Glutamatergic neuron (in vitro differentiated cells): ENCODE measurements around the gene URGCP. TPM values are rescaled to one million over a fixed set of nuclear protein-coding genes. Genes with fewer than 3 reads are reported as not detected.

ENCODE experiments used
- DNase-seq: peaks from one replicate; pipeline ENCODE4 v3.0.0; 2022
- H3K27ac Mint-ChIP-seq: one replicate; pipeline ENCODE4 v1.8.0; 2020; ENCODE audit warnings: mild to moderate bottlenecking, mixed read lengths, inconsistent platforms; ENCODE audit not compliant: unreplicated experiment
- H3K27me3 Mint-ChIP-seq: one replicate; pipeline ENCODE4 v1.8.0; 2020; ENCODE audit warnings: mild to moderate bottlenecking, moderate library complexity, mixed read lengths, inconsistent platforms; ENCODE audit not compliant: unreplicated experiment
- H3K36me3 Mint-ChIP-seq: one replicate; pipeline ENCODE4 v1.8.0; 2020; ENCODE audit warnings: mild to moderate bottlenecking, mixed read lengths, inconsistent platforms; ENCODE audit not compliant: unreplicated experiment
- H3K4me1 Mint-ChIP-seq: one replicate; pipeline ENCODE4 v1.8.0; 2020; ENCODE audit warnings: mild to moderate bottlenecking, low read depth, mixed read lengths, inconsistent platforms; ENCODE audit not compliant: unreplicated experiment
- H3K4me3 Mint-ChIP-seq: one replicate; pipeline ENCODE4 v1.8.0; 2020; ENCODE audit warnings: mild to moderate bottlenecking, mixed read lengths, inconsistent platforms; ENCODE audit not compliant: unreplicated experiment
- H3K9me3 Mint-ChIP-seq: one replicate; pipeline ENCODE4 v1.8.0; 2020; ENCODE audit warnings: mild to moderate bottlenecking, moderate library complexity, mixed read lengths, inconsistent platforms; ENCODE audit not compliant: unreplicated experiment
- total RNA-seq: library from RNA; stranded (reverse); fragmentation: NEBNext Ultra II Directional; extraction: Animal tissue kit (Norgen Biotek cat#: 25700); gene quantifications from one replicate; pipeline ENCODE4 v1.2.1, GENCODE V29; 2021; ENCODE audit not compliant: unreplicated experiment
- TF ChIP-seq, protein P1 (sequence below): fragments of 200-600 bp; sonication (generic); IDR thresholded peaks from one replicate; pipeline ENCODE4 v1.5.0; 2021; ENCODE audit not compliant: partially characterized antibody, unreplicated experiment

The URGCP gene
- total RNA-seq, 1 donor from 2014 or later: 17.8 TPM

GRCh38 chr7:43850348-43851116, 55.9 kb downstream of the URGCP start:
- no peak for DNase-seq
- Mint-ChIP-seq H3K36me3 (no peaks in the 10 kb centered on the region), H3K4me3 (no peak overlapping the region), H3K27ac (no peak overlapping the region), H3K27me3 (peaks cover 3% of the 10 kb centered on the region), H3K4me1 (no peaks in the 10 kb centered on the region), H3K9me3 (peaks cover 4% of the 10 kb centered on the region)
- TF ChIP-seq, protein P1, sequence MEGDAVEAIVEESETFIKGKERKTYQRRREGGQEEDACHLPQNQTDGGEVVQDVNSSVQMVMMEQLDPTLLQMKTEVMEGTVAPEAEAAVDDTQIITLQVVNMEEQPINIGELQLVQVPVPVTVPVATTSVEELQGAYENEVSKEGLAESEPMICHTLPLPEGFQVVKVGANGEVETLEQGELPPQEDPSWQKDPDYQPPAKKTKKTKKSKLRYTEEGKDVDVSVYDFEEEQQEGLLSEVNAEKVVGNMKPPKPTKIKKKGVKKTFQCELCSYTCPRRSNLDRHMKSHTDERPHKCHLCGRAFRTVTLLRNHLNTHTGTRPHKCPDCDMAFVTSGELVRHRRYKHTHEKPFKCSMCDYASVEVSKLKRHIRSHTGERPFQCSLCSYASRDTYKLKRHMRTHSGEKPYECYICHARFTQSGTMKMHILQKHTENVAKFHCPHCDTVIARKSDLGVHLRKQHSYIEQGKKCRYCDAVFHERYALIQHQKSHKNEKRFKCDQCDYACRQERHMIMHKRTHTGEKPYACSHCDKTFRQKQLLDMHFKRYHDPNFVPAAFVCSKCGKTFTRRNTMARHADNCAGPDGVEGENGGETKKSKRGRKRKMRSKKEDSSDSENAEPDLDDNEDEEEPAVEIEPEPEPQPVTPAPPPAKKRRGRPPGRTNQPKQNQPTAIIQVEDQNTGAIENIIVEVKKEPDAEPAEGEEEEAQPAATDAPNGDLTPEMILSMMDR: no peak

DNA sequence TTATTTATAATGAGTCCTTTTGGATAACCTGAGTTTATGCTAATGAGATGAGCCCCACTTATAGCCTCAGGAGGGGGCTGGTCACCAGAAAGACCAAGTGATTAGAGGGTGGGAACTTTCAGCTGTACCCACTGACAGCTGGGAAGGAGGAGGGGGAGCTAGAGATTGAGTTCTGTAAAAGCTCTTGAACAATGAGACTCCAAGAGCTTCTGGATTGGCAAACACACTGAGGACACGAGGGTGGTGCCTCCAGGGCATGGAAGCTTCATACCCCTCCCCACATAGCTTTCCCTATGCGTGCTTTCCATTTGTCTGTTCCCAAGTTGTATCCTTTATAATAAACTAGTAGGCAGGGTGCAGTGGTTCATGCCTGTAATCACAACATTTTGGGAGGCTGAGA, 57.3 kb downstream of the URGCP start:
- Mint-ChIP-seq H3K4me3 (no peak overlapping the region), H3K36me3 (no peaks in the 10 kb centered on the region), H3K27me3 (no peaks in the 10 kb centered on the region), H3K4me1 (no peaks in the 10 kb centered on the region), H3K27ac (no peak overlapping the region), H3K9me3 (peaks cover 2% of the 10 kb centered on the region)
- TF ChIP-seq, protein P1: no peak
- DNase-seq: no peak

GRCh38 chr7:43847496-43847895, 58.9 kb downstream of the URGCP start:
- no peak for DNase-seq

GRCh38 chr7:43844662-43845061, 61.7 kb downstream of the URGCP start:
- H3K27ac Mint-ChIP-seq: no peak overlapping the region
- TF ChIP-seq, protein P1: no peak
- H3K4me1 Mint-ChIP-seq: no peaks in the 10 kb centered on the region

More at GRCh38 chr7:43847496-43847895, 58.9 kb downstream of the URGCP start:
- Mint-ChIP-seq H3K4me3 (no peak overlapping the region), H3K27me3 (peaks cover 3% of the 10 kb centered on the region), H3K9me3 (peaks cover 2% of the 10 kb centered on the region), H3K36me3 (no peaks in the 10 kb centered on the region), H3K27ac (no peak overlapping the region), H3K4me1 (no peaks in the 10 kb centered on the region)
- TF ChIP-seq, protein P1: no peak

DNA sequence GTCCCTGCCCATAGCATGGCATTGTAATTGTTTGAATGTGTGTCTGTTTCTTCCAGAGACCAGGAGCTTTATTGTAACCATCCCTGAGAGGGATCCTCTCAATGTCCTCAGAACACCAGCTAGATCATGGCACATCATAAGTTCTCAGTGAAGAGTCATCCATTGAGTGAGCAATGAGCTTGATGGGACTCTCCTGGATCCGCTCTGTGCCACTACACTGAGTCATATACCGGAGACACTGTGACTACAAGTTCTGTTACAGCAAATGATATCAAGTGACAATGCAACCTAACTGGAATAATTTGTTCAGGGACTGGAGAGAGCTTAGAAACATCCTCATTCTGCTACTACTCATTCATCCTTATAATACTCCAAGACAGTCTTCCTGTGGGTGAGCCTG, 62.1 kb downstream of the URGCP start:
- Mint-ChIP-seq H3K36me3 (no peaks in the 10 kb centered on the region), H3K9me3 (peaks cover 2% of the 10 kb centered on the region), H3K4me1 (no peaks in the 10 kb centered on the region), H3K4me3 (no peak overlapping the region), H3K27ac (no peak overlapping the region), H3K27me3 (peaks cover 3% of the 10 kb centered on the region)
- no peak for DNase-seq
- TF ChIP-seq, protein P1: no peak

More at GRCh38 chr7:43844662-43845061, 61.7 kb downstream of the URGCP start:
- Mint-ChIP-seq H3K27me3 (peaks cover 3% of the 10 kb centered on the region), H3K9me3 (peaks cover 2% of the 10 kb centered on the region), H3K4me3 (no peak overlapping the region), H3K36me3 (no peaks in the 10 kb centered on the region)
- no peak for DNase-seq
